MM.1S (cell line): ENCODE results near the gene SIRT2.

Experiments used
- DNase-seq: peaks from one replicate; pipeline ENCODE4 v3.0.0-alpha.2; 2015
- H2AFZ ChIP-seq: fragments of 300-600 bp; sonication (generic); 2 replicates; pipeline ENCODE4 v1.6.0; 2016; ENCODE audit warnings: antibody characterized with exemption, low read length
- H3F3A ChIP-seq: fragments of 300-600 bp; sonication (generic); 2 replicates; pipeline ENCODE4 v1.6.1; 2016; ENCODE audit warnings: mild to moderate bottlenecking, antibody characterized with exemption, low read length, moderate library complexity, mixed read lengths; ENCODE audit not compliant: insufficient read depth
- H3K27ac ChIP-seq: fragments of 300-600 bp; sonication (generic); 2 replicates; pipeline ENCODE4 v1.5.1; 2016; ENCODE audit warnings: mild to moderate bottlenecking, low read length
- H3K27me3 ChIP-seq: fragments of 300-600 bp; sonication (generic); replicated peaks from 2 replicates; pipeline ENCODE4 v1.6.0; 2016; ENCODE audit warnings: low read length; ENCODE audit not compliant: insufficient read depth
- H3K36me3 ChIP-seq: fragments of 300-600 bp; sonication (generic); replicated peaks from 2 replicates; pipeline ENCODE4 v1.6.1; 2016; ENCODE audit warnings: mild to moderate bottlenecking, low read length, mixed read lengths; ENCODE audit not compliant: insufficient read depth
- H3K4me1 ChIP-seq: fragments of 300-600 bp; sonication (generic); 2 replicates; pipeline ENCODE4 v1.6.1; 2016; ENCODE audit warnings: low read length, mixed read lengths
- H3K4me2 ChIP-seq: fragments of 300-600 bp; sonication (generic); 2 replicates; pipeline ENCODE4 v1.6.0; 2016; ENCODE audit warnings: low read depth, low read length
- H3K4me3 ChIP-seq: fragments of 300-600 bp; sonication (generic); 2 replicates; pipeline ENCODE4 v1.5.1; 2016; ENCODE audit warnings: low read length, mixed read lengths
- H3K79me2 ChIP-seq: fragments of 300-600 bp; sonication (generic); 2 replicates; pipeline ENCODE4 v1.6.1; 2016; ENCODE audit warnings: mixed run types, low read length, mixed read lengths
- H3K9ac ChIP-seq: fragments of 300-600 bp; sonication (generic); 2 replicates; pipeline ENCODE4 v1.6.1; 2016; ENCODE audit warnings: low read length, mixed read lengths
- H3K9me2 ChIP-seq: fragments of 300-600 bp; sonication (generic); replicated peaks from 2 replicates; pipeline ENCODE4 v1.6.1; 2016; ENCODE audit warnings: mild to moderate bottlenecking, low read length, mixed read lengths; ENCODE audit not compliant: insufficient read depth
- H3K9me3 ChIP-seq: fragments of 300-600 bp; sonication (generic); replicated peaks from 2 replicates; pipeline ENCODE4 v1.6.1; 2016; ENCODE audit warnings: mild to moderate bottlenecking, low read length, mixed read lengths; ENCODE audit not compliant: insufficient read depth
- H4K20me1 ChIP-seq: fragments of 300-600 bp; sonication (generic); 2 replicates; pipeline ENCODE4 v1.6.1; 2016; ENCODE audit warnings: mild to moderate bottlenecking, low read length, moderate library complexity, mixed read lengths; ENCODE audit not compliant: insufficient read depth
- CTCF ChIP-seq: fragments of 300-600 bp; sonication (generic); IDR thresholded peaks from 2 replicates; pipeline ENCODE4 v1.5.1; 2016; ENCODE audit warnings: antibody characterized with exemption, low read length, mixed read lengths
- EZH2 ChIP-seq: fragments of 300-600 bp; sonication (generic); optimal IDR thresholded peaks from 2 replicates; pipeline ENCODE3; 2017; ENCODE audit warnings: low read depth, mild to moderate bottlenecking, antibody characterized with exemption, low read length, mixed read lengths
- EZH2phosphoT487 ChIP-seq: fragments of 300-600 bp; sonication (generic); IDR thresholded peaks from 2 replicates; pipeline ENCODE4 v1.6.1; 2018; ENCODE audit warnings: antibody characterized with exemption, low read length

SIRT2 gene

GRCh38 chr19:38931521-38931793 is 32.0 kb upstream of the SIRT2 start:
- DNase-seq, result no peak
- Histone ChIP-seq H3K27me3 (no peaks in the 10 kb centered on the region), H3F3A (no peaks in the 10 kb centered on the region), H3K9me3 (no peaks in the 10 kb centered on the region), H3K4me3 (peak overlapping the region; percentile 98), H3K9ac (peak overlapping the region; percentile 95), H2AFZ (peak overlapping the region; percentile 79; the same call in 1 of the 2 replicates), H3K9me2 (no peaks in the 10 kb centered on the region), H3K27ac (no peak overlapping the region; the same call in 1 of the 2 replicates), H4K20me1 (no peaks in the 10 kb centered on the region), H3K4me2 (peak overlapping the region; percentile 86), H3K36me3 (no peaks in the 10 kb centered on the region; the same call in 1 of the 2 replicates), H3K79me2 (peaks cover 32% of the 10 kb centered on the region), H3K4me1 (peaks cover 8% of the 10 kb centered on the region; the same call in 1 of the 2 replicates)
- TF ChIP-seq CTCF (no peak), EZH2 (no peak), EZH2phosphoT487 (no peak)

GRCh38 chr19:38930776-38931520 is 31.5 kb upstream of the SIRT2 start, which contains the start of gene MRPS12:
MRPS12 (plus strand) TSS chr19:38930944; CDS start chr19:38931295, 351 bp downstream.
- Histone ChIP-seq H3K36me3 (no peaks in the 10 kb centered on the region; the same call in 1 of the 2 replicates), H3K4me1 (peaks cover 8% of the 10 kb centered on the region; the same call in 1 of the 2 replicates), H3K4me3 (peak within 1 kb of the TSS; percentile 98), H3K27me3 (no peaks in the 10 kb centered on the region), H3F3A (no peaks in the 10 kb centered on the region), H3K9ac (peak within 1 kb of the TSS; percentile 95), H3K79me2 (peaks cover 32% of the 10 kb centered on the region), H3K27ac (peak within 1 kb of the TSS; percentile 76), H2AFZ (peak within 1 kb of the TSS; percentile 91), H4K20me1 (no peaks in the 10 kb centered on the region), H3K4me2 (peak within 1 kb of the TSS; percentile 89), H3K9me3 (no peaks in the 10 kb centered on the region), H3K9me2 (no peaks in the 10 kb centered on the region)
- no peak for TF ChIP-seq CTCF
- TF ChIP-seq EZH2, result no peak
- no peak for TF ChIP-seq EZH2phosphoT487
- peak; percentile 99 for DNase-seq

- peak within 1 kb of the TSS; percentile 95 for H3K9ac ChIP-seq
- DNase-seq, result peak; percentile 95
- H3K9me2 ChIP-seq, result no peaks in the 10 kb centered on the region
- H3K27ac ChIP-seq, result peak within 1 kb of the TSS; percentile 76
- TF ChIP-seq CTCF (peak; percentile 99), EZH2phosphoT487 (no peak)
- H3K27me3 ChIP-seq, result no peaks in the 10 kb centered on the region
- H4K20me1 ChIP-seq, result no peaks in the 10 kb centered on the region
- H3K4me1 ChIP-seq, result peaks cover 8% of the 10 kb centered on the region; the same call in 1 of the 2 replicates
- peak within 1 kb of the TSS; percentile 89 for H3K4me2 ChIP-seq
- peak within 1 kb of the TSS; percentile 98 for H3K4me3 ChIP-seq
- no peaks in the 10 kb centered on the region for H3F3A ChIP-seq
- H3K79me2 ChIP-seq, result peaks cover 32% of the 10 kb centered on the region
- peak within 1 kb of the TSS; percentile 91 for H2AFZ ChIP-seq
- H3K36me3 ChIP-seq, result no peaks in the 10 kb centered on the region; the same call in 1 of the 2 replicates
- H3K9me3 ChIP-seq, result no peaks in the 10 kb centered on the region
Measured at GRCh38 chr19:38929929-38930775, 30.7 kb upstream of the SIRT2 start, which contains the start of gene SARS2. SARS2 (minus strand) TSS chr19:38930763; CDS start chr19:38930736, 27 bp downstream.
